OCI-LY7 (cell line): ENCODE results near the gene IMPA2. TPM values are rescaled to one million over a fixed set of nuclear protein-coding genes. Genes with fewer than 3 reads are reported as not detected.
A peak's percentile ranks its signal among the peaks of the same experiment; 100 is the strongest.

Source experiments
- BruUV-seq: library from RNA; stranded (reverse); fragments of 400-500 nt; replicated peaks from 2 replicates; lab custom pipeline; 2021; lab: Mats Ljungman, UMichigan
- CTCF ChIA-PET: fragments of 300-600 bp; sonication (Branson Sonifier 250); formaldehyde crosslinking; loops from one replicate; lab custom pipeline; 2022; ENCODE audit warnings: antibody characterized with exemption; ENCODE audit not compliant: unreplicated experiment; lab: Charles Lee
- POLR2A ChIA-PET: fragments of 300-600 bp; sonication (Branson Sonifier 250); formaldehyde crosslinking; loops from one replicate; lab custom pipeline; 2022; ENCODE audit warnings: antibody characterized with exemption; lab: Charles Lee
- DNase-seq: peaks from one replicate; pipeline ENCODE4 v3.0.0-alpha.2; 2015; ENCODE audit warnings: low spot score
- H2AFZ ChIP-seq: fragments of 200-600 bp; sonication (generic), shearing (Covaris generic); 2 replicates; pipeline ENCODE4 v1.6.1; 2014; ENCODE audit warnings: mild to moderate bottlenecking, antibody characterized with exemption, low read length, moderate library complexity
- H3K27ac ChIP-seq: fragments of 200-600 bp; sonication (generic); 2 replicates; pipeline ENCODE4 v1.5.1; 2014; ENCODE audit warnings: mixed run types, low read depth, mild to moderate bottlenecking, moderate library complexity, low read length, inconsistent platforms; ENCODE audit not compliant: poor library complexity, severe bottlenecking
- H3K36me3 ChIP-seq: fragments of 200-600 bp; sonication (generic); 2 replicates; pipeline ENCODE4 v1.6.1; 2014; ENCODE audit warnings: mild to moderate bottlenecking, antibody characterized with exemption, low read length, moderate library complexity, mixed read lengths; ENCODE audit not compliant: insufficient read depth
- H3K4me1 ChIP-seq: fragments of 200-600 bp; sonication (generic); 2 replicates; pipeline ENCODE4 v1.5.1; 2014; ENCODE audit warnings: mild to moderate bottlenecking, low read length; ENCODE audit not compliant: insufficient read depth, poor library complexity, severe bottlenecking
- H3K4me2 ChIP-seq: fragments of 200-600 bp; sonication (generic); 2 replicates; pipeline ENCODE4 v1.6.1; 2014; ENCODE audit warnings: mild to moderate bottlenecking, low read length
- H3K4me3 ChIP-seq: fragments of 200-600 bp; sonication (generic); 2 replicates; pipeline ENCODE4 v1.5.1; 2014; ENCODE audit warnings: mild to moderate bottlenecking, low read depth, low read length; ENCODE audit not compliant: poor library complexity, severe bottlenecking
- H3K79me2 ChIP-seq: fragments of 200-600 bp; sonication (generic); 2 replicates; pipeline ENCODE4 v1.6.1; 2016; ENCODE audit warnings: low read depth, mild to moderate bottlenecking, low read length, moderate library complexity, mixed read lengths; ENCODE audit not compliant: insufficient read depth
- H3K9me2 ChIP-seq: fragments of 200-600 bp; sonication (generic); 2 replicates; pipeline ENCODE4 v1.6.1; 2016; ENCODE audit warnings: mild to moderate bottlenecking, low read length, mixed read lengths; ENCODE audit not compliant: insufficient read depth
- H3K9me3 ChIP-seq: fragments of 200-600 bp; sonication (generic); 2 replicates; pipeline ENCODE4 v1.6.1; 2014; ENCODE audit warnings: mild to moderate bottlenecking, mixed run types, low read length, mixed read lengths
- H4K20me1 ChIP-seq: fragments of 200-600 bp; sonication (generic); 2 replicates; pipeline ENCODE4 v1.6.1; 2014; ENCODE audit warnings: mild to moderate bottlenecking, antibody characterized with exemption, low read length, moderate library complexity, mixed read lengths; ENCODE audit not compliant: insufficient read depth
- EZH2phosphoT487 ChIP-seq: fragments of 200-600 bp; sonication (generic); IDR thresholded peaks from 2 replicates; pipeline ENCODE4 v1.6.1; 2018; ENCODE audit warnings: low read depth, borderline replicate concordance, mild to moderate bottlenecking, mixed run types, antibody characterized with exemption, low read length, moderate library complexity, mixed read lengths
- intact Hi-C: fragments of 100-400 bp; cut with micrococcal nuclease; formaldehyde crosslinking; loops from one replicate; pipeline ENCODE4 v1.10.0; 2022; ENCODE audit not compliant: unreplicated experiment
- total RNA-seq, 2 experiments: library from RNA; depleted of rRNA in 1 of 2; stranded (reverse); fragments of >200 nt in 1 of 2; shearing (Covaris generic) in 1 of 2; gene quantifications; 2 replicates each; pipeline ENCODE4 v1.2.3, GENCODE V29; 2014 to 2022
- TF ChIP-seq, protein P1 (sequence below): fragments of 200-600 bp; sonication (generic); conservative IDR thresholded peaks from 2 replicates; pipeline ENCODE4 v1.5.1; 2014; ENCODE audit warnings: mild to moderate bottlenecking, antibody characterized with exemption, low read length, moderate library complexity, mixed read lengths

Gene IMPA2
- total RNA-seq, 2 experiments from 2014 or later: 51.9 to 59.0 TPM

DNA sequence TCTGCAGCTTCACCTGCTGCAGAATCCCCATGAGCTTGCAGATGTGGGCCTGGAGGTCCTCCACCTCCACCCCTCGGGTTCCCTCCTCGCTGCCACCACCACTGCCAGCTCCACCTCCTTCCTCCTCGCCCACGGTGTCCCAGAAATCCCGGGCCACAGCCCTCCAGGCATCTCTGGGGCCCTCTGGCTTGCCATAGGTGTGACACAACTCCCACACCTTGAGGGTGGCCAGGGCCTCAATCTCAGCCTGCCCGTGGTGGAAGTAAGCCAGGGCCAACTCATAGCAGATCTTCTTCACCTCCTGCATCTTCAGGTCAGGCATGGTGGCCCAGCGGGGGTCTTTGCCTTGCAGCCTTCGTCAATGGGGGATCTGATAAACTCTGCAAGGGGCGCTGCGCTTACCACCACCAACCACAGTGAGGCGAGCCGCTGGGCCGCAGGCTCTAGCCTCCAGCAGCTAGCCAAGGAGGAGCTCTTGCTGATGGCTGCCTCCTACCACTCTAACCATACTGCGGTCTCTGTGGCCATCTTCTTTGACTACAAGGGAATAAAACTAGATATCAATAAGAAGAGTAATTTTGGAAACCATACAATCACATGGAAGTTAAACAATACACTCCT lies 76.2 kb downstream of the IMPA2 start:
- H4K20me1 ChIP-seq: no peaks in the 10 kb centered on the region
- H3K4me2 ChIP-seq: no peak overlapping the region
- peaks cover 8% of the 10 kb centered on the region; the same call in 1 of the 2 replicates for H3K9me3 ChIP-seq
- H3K4me1 ChIP-seq: peaks cover 34% of the 10 kb centered on the region
- H2AFZ ChIP-seq: no peak overlapping the region
- no peak overlapping the region for H3K27ac ChIP-seq
- H3K9me2 ChIP-seq: no peaks in the 10 kb centered on the region
- ChIA-PET CTCF (no interaction called here), POLR2A (no interaction called here)
- no peak for DNase-seq
- H3K79me2 ChIP-seq: no peaks in the 10 kb centered on the region
- intact Hi-C loops: loop anchor here (10.0 kb wide), 1 partner anchor 177 kb away; no protein-coding TSS in a partner anchor
- H3K4me3 ChIP-seq: no peak overlapping the region
- BruUV-seq: no TSS peak
- no peaks in the 10 kb centered on the region for H3K36me3 ChIP-seq
- no peak for TF ChIP-seq EZH2phosphoT487
- TF ChIP-seq, protein P1, sequence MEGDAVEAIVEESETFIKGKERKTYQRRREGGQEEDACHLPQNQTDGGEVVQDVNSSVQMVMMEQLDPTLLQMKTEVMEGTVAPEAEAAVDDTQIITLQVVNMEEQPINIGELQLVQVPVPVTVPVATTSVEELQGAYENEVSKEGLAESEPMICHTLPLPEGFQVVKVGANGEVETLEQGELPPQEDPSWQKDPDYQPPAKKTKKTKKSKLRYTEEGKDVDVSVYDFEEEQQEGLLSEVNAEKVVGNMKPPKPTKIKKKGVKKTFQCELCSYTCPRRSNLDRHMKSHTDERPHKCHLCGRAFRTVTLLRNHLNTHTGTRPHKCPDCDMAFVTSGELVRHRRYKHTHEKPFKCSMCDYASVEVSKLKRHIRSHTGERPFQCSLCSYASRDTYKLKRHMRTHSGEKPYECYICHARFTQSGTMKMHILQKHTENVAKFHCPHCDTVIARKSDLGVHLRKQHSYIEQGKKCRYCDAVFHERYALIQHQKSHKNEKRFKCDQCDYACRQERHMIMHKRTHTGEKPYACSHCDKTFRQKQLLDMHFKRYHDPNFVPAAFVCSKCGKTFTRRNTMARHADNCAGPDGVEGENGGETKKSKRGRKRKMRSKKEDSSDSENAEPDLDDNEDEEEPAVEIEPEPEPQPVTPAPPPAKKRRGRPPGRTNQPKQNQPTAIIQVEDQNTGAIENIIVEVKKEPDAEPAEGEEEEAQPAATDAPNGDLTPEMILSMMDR: peak; percentile 61

DNA sequence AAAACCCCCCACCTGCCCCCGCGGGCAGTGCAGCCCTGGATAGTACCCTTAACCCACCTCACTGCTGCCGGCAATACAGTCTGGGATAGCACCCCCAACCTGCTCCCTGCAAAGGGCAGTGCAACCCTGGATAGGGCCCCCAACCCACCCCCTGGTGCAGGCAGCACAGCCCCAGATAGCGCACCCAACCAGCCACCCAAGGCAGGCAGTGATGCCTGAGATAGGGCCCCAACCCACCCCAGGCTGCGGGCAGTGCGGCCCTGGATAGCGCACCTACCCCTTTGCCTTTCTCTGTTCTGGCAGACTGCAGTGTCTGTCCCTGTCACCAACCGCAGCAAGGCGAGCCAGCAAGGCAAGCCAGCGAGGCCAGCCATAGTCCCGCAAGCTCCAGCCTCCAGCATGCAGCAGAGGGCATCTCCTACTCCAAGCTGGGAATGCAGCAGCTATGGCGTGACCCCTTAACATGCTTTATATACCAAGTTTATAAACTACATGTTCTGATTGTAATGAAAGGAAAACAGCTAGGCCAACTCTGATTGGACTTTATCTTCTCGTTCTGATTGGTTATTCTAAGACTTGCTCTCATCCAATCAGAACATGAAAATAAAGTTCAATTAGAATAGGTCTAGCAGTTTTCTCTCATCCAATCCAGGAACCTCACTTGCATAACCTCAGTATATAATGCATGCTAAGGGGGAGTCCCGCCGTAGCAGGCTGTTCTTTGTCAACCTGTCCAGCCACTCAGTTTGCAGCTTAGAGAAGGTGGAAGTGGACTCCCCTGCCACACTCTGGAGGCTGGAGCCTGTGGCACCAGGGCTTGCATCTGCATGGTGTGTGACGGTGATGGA lies 78.3 kb downstream of the IMPA2 start:
- H3K9me3 ChIP-seq: peaks cover 8% of the 10 kb centered on the region; the same call in 1 of the 2 replicates
- POLR2A ChIA-PET: interaction anchor here (1.8 kb wide), 1 partner anchor 9 kb away, joined by 12 read pairs; no protein-coding TSS in a partner anchor
- peak overlapping the region; percentile 98 for H2AFZ ChIP-seq
- CTCF ChIA-PET: interaction anchor here (0.7 kb wide), 1 partner anchor 9 kb away, joined by 3 read pairs; no protein-coding TSS in a partner anchor
- peak; percentile 80 for DNase-seq
- no peaks in the 10 kb centered on the region for H3K79me2 ChIP-seq
- peaks cover 17% of the 10 kb centered on the region for H3K4me1 ChIP-seq
- peak overlapping the region; percentile 81 for H3K4me2 ChIP-seq
- H3K9me2 ChIP-seq: no peaks in the 10 kb centered on the region
- H4K20me1 ChIP-seq: no peaks in the 10 kb centered on the region
- TF ChIP-seq, protein P1: no peak
- no peak for TF ChIP-seq EZH2phosphoT487
- H3K36me3 ChIP-seq: no peaks in the 10 kb centered on the region
- H3K4me3 ChIP-seq: peak overlapping the region; percentile 75
- BruUV-seq: no TSS peak
- intact Hi-C loops: loop anchor here (10.0 kb wide), 1 partner anchor 175 kb away; no protein-coding TSS in a partner anchor
- peak overlapping the region; percentile 45 for H3K27ac ChIP-seq
